ENCODE measurements around the gene DAG1.

DNA sequence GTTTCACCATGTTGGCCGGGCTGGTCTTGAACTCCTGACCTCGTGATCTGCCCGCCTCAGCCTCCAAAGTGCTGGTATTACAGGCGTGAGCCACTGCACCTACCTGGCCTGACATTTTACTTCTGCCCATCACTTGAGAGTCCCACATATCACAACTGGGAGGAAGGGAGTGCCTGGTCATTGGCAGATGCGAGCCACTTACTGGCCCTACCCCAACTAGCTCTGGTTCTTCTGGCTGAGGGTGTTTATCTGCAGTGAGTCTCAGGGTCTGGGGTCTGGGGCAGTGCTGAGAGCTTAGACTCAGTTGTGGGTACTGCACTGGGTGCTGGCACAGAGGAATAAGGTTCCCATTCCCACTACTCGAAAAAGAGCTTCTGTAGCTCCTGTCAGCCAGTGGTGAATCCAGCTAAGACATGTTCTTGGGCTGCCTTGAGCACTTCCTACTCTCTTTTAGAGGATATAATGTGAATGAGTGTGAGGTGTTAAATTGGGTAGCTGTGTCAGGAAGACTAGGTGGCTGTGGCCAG is 30.2 kb downstream of the DAG1 start:
- TF ChIP-seq GATA1 (IDR thresholded peaks at IDR 0.05; ENCODE audit: low read depth, low read length) (no peak), POLR2A (IDR thresholded peaks at IDR 0.05; ENCODE audit: low read length) (no peak)

Measured in erythroblast (primary cell).